Heart left ventricle (tissue), 16 donors: ENCODE measurements around the gene KLHL10. TPM values are rescaled to one million over a fixed set of nuclear protein-coding genes. Genes with fewer than 3 reads are reported as not detected.
A peak's percentile ranks its signal among the peaks of the same experiment; 100 is the strongest.
"Not testable (repeated sequence)": the region's sequence is repeated elsewhere in the genome, so short reads cannot be mapped to it uniquely, and the experiment has no call there.

ENCODE experiments used
- ATAC-seq, 4 donors: fragments of 200-7000 bp; cut with Tn5 transposase; one replicate each; pipeline ENCODE4 v1.9.1; 2020 to 2022; ENCODE audit warnings: moderate library complexity in 4 of 4, mild to moderate bottlenecking in 3 of 4, moderate number of reproducible peaks in 1 of 4
- DNase-seq, 5 donors: peaks; one replicate each; pipeline ENCODE4 v3.0.0-alpha.2; 2020
- H3K27ac ChIP-seq, 12 donors: fragments of 200-600 bp; sonication (generic) in 4 of 12; one replicate each; pipeline versions ENCODE4 v1.5.0 to v1.8.0; 2016 to 2022; ENCODE audit warnings: mild to moderate bottlenecking in 2 of 12
- H3K27me3 ChIP-seq, 9 donors: fragments of 200-600 bp; sonication (generic) in 2 of 9; one replicate each; pipeline versions ENCODE4 v1.5.1 to v1.8.0; 2016 to 2022; ENCODE audit warnings: mild to moderate bottlenecking in 3 of 9
- H3K36me3 ChIP-seq, 9 donors: fragments of 200-600 bp; sonication (generic) in 2 of 9; one replicate each; pipeline versions ENCODE4 v1.5.0 to v1.8.0; 2018 to 2022; ENCODE audit warnings: mild to moderate bottlenecking in 2 of 9
- H3K4me1 ChIP-seq, 12 donors: fragments of 200-600 bp; sonication (generic) in 4 of 12; one replicate each; pipeline versions ENCODE4 v1.5.0 to v1.8.0; 2016 to 2022; ENCODE audit warnings: mild to moderate bottlenecking in 3 of 12
- H3K4me3 ChIP-seq, 12 donors: fragments of 200-600 bp; sonication (generic) in 4 of 12; one replicate each; pipeline versions ENCODE4 v1.5.0 to v1.8.0; 2017 to 2022; ENCODE audit warnings: mild to moderate bottlenecking in 9 of 12, moderate library complexity in 4 of 12
- H3K9me3 ChIP-seq, 12 donors: fragments of 200-600 bp; sonication (generic) in 4 of 12; one replicate each; pipeline versions ENCODE4 v1.5.0 to v1.8.0; 2016 to 2022; ENCODE audit warnings: mild to moderate bottlenecking in 1 of 12
- CTCF ChIP-seq, 12 donors: fragments of 200-600 bp; sonication (generic) in 4 of 12; IDR thresholded peaks; one replicate each; pipeline versions ENCODE4 v1.5.0 to v1.8.0; 2018 to 2022; ENCODE audit warnings: antibody characterized with exemption in 12 of 12, mild to moderate bottlenecking in 5 of 12
- POLR2A ChIP-seq, 2 donors: fragments of 450-650 bp; IDR thresholded peaks; one replicate each; pipeline ENCODE4 v1.6.1; 2017; ENCODE audit warnings: antibody characterized with exemption in 2 of 2, mild to moderate bottlenecking in 2 of 2, moderate library complexity in 2 of 2
- WGBS, 4 donors: extraction: QIAGEN DNeasy Blood & Tissue Kit in 2 of 4; methylation state at CpG; one replicate each; pipeline versions ENCODE4 v1.1.5 to v1.1.7; 2013 to 2018; 5-methylcytosine and 5-hydroxymethylcytosine counted together
- intact Hi-C, 10 donors: fragments of 100-400 bp; cut with DNase I; formaldehyde crosslinking; loops; one replicate each; pipeline versions ENCODE4 v1.11.1 to v1.14.2; 2022
- polyA plus RNA-seq, 2 donors: library from polyadenylated mRNA; stranded (reverse); fragments of 200-250 nt; gene quantifications; one replicate each; pipeline ENCODE4 v1.2.3, GENCODE V29; 2013
- total RNA-seq, 9 donors: library from RNA; depleted of rRNA in 2 of 9; stranded (reverse); fragments of >200 nt in 2 of 9; fragmentation: NEBNext Ultra II Directional in 3 of 9; extraction: Animal tissue kit (Norgen Biotek cat#: 25700) in 3 of 9; gene quantifications; one replicate each; pipeline versions ENCODE4 v1.1.0 to v1.2.4, GENCODE V29; 2016 to 2023
- donor health status: ischemic (EF 13 %, LVEDD 7.1; RV severe dilation, severe dysfunction).
- donor health status: healthy with polysubstance abuse.
- donor health status: DM: no; HTN: yes; CAD: no.
- donor health status: DM: no; HTN: no; CAD: no.
- donor health status: ischemic (EF 25% LVEDD 6.9; RV normal size, moderate dysfunction).
- donor health status: ischemic (EF 25% LVEDD 5.7; RV mildly dilated, moderate dysfunction).
- donor health status: healthy.
- donor health status: DM: yes; HTN: yes; CAD: no.
- donor health status: ischemic (EF 35%, LVEDD 5.7; RV mildly dilated, moderate dysfunction).
- donor health status: nonischemic (EF 11% LVEDD 7.7; RV severe dilation, severe dysfunction).
- donor health status: DM: yes; HTN: yes; CAD: no.
- donor health status: PGD.
- donor health status: ischemic (EF 29% LVEDD 5.4; RV normal size, mild dysfunction).
- donor health status: nonischemic (EF 23%, LVEDD 6.1; RV moderate dilation, normal function).

KLHL10 gene
- total and polyA plus RNA-seq, 11 donors, result 0.08 to 0.10 TPM; not detected in 9

- WGBS, 4 donors, result 94 to 100% (median 98%) methylated on average over 1 of the region's 1 CpG
- H3K36me3 ChIP-seq, result peaks cover 0 to 35% (median 31%) of the 10 kb centered on the region in 9 donors
- ATAC-seq (no peak), DNase-seq (no peak)
- intact Hi-C loops, result loop anchor here in 1 of 10 donors (10.0 kb wide), 1 partner anchor 62 kb away; no protein-coding TSS in a partner anchor
- H3K4me3 ChIP-seq, result no peak overlapping the region
- H3K27me3 ChIP-seq, result no peaks in the 10 kb centered on the region
- no peak for TF ChIP-seq POLR2A (IDR thresholded peaks at IDR 0.05)
- TF ChIP-seq CTCF (IDR thresholded peaks at IDR 0.05), result no peak
- H3K4me1 ChIP-seq, result no peaks in the 10 kb centered on the region
- H3K9me3 ChIP-seq, result no peaks in the 10 kb centered on the region
- H3K27ac ChIP-seq, result no peak overlapping the region
Measured at GRCh38 chr17:41823141-41823524, 14.5 kb upstream of the KLHL10 start.

- H3K36me3 ChIP-seq, result peaks cover 0 to 39% (median 36%) of the 10 kb centered on the region in 9 donors
- no peaks in the 10 kb centered on the region for H3K9me3 ChIP-seq
- TF ChIP-seq CTCF (IDR thresholded peaks at IDR 0.05) (no peak), POLR2A (IDR thresholded peaks at IDR 0.05) (no peak)
- WGBS, 4 donors, result 86 to 92% (median 90%) methylated on average over 5 to 7 of the region's 7 CpGs
- no peaks in the 10 kb centered on the region for H3K27me3 ChIP-seq
- intact Hi-C loops, result loop anchor here in 1 of 10 donors (10.0 kb wide), 1 partner anchor 61 kb away; no protein-coding TSS in a partner anchor
- H3K27ac ChIP-seq, result no peak overlapping the region
- DNase-seq (no peak), ATAC-seq (no peak)
- H3K4me3 ChIP-seq, result no peak overlapping the region
- H3K4me1 ChIP-seq, result no peaks in the 10 kb centered on the region
Measured at GRCh38 chr17:41823580-41823979, 14.0 kb upstream of the KLHL10 start.

GRCh38 chr17:41824086-41824485, 13.5 kb upstream of the KLHL10 start:
- Histone ChIP-seq H3K9me3 (no peaks in the 10 kb centered on the region), H3K4me3 (no peak overlapping the region), H3K27ac (no peak overlapping the region), H3K4me1 (no peaks in the 10 kb centered on the region), H3K27me3 (no peaks in the 10 kb centered on the region), H3K36me3 (peaks cover 0 to 44% (median 41%) of the 10 kb centered on the region in 9 donors)
- ATAC-seq (no peak), DNase-seq (no peak)
- TF ChIP-seq CTCF (IDR thresholded peaks at IDR 0.05) (no peak), POLR2A (IDR thresholded peaks at IDR 0.05) (no peak)
- intact Hi-C loops, result loop anchor here in 1 of 10 donors (10.0 kb wide), 1 partner anchor 61 kb away; no protein-coding TSS in a partner anchor
- WGBS, 4 donors, result 61 to 70% (median 68%) methylated on average over 4 to 7 of the region's 7 CpGs

- Histone ChIP-seq H3K36me3 (peaks cover 0 to 56% (median 53%) of the 10 kb centered on the region in 9 donors), H3K4me3 (no peak overlapping the region), H3K9me3 (no peaks in the 10 kb centered on the region), H3K4me1 (no peaks in the 10 kb centered on the region), H3K27ac (no peak overlapping the region), H3K27me3 (no peaks in the 10 kb centered on the region)
- TF ChIP-seq CTCF (IDR thresholded peaks at IDR 0.05) (no peak), POLR2A (IDR thresholded peaks at IDR 0.05) (no peak)
- peak in 2 of 4 donors; percentile 8 to 13 for ATAC-seq
- DNase-seq, result peak in 1 of 5 donors; percentile 41
- WGBS, 4 donors, result 89 to 91% (median 90%) methylated on average over 11 to 19 of the region's 19 CpGs
- intact Hi-C loops, result loop anchor here in 1 of 10 donors (10.0 kb wide), 1 partner anchor 59 kb away; no protein-coding TSS in a partner anchor
Measured at GRCh38 chr17:41825175-41825845, 12.3 kb upstream of the KLHL10 start.

- DNase-seq, result peak in 1 of 5 donors; percentile 28
- WGBS, 4 donors, result 84 to 88% (median 86%) methylated on average over 10 of the region's 10 CpGs
- intact Hi-C loops, result loop anchor here in 1 of 10 donors (10.0 kb wide), 1 partner anchor 55 kb away; no protein-coding TSS in a partner anchor
- not testable (repeated sequence) for H3K27ac ChIP-seq, ATAC-seq, H3K4me3 ChIP-seq, H3K9me3 ChIP-seq, H3K4me1 ChIP-seq, H3K27me3 ChIP-seq
- H3K36me3 ChIP-seq, result peaks cover 0 to 83% (median 71%) of the 10 kb centered on the region in 9 donors
Measured at GRCh38 chr17:41829961-41830360, 7.7 kb upstream of the KLHL10 start.
